Middle frontal gyrus (tissue), 1 donor: Measurements from ENCODE around the gene LAMA4.

Experiments
- DNase-seq: peaks from one replicate; pipeline ENCODE4 v3.0.0-alpha.2; 2015; ENCODE audit warnings: low spot score; ENCODE audit errors: extremely low spot score

Gene LAMA4

DNA sequence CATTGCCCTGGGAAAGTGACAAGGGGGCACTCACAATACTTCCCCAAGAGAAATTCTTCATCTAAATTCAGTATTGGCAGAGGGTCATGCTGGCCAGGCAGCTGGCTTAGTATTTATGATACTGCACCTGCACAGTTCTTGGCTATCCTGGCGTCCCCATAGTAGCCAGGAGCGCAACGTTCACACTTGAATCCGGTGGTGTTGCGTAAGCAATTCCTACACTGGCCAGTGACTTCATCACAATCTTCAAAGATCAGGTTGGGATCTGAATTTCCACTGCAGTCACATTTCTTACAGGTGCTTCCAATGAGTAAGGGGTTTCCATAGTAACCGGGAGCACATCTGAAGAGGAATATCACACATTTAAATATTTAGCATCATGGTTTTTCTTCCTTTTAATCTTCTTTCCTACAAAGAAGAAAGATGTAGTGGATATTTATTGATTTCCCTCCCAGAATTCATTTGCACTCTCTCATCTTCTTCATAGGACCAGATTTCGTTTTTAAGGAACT, 62.8 kb downstream of the LAMA4 start:
- no peak for DNase-seq

GRCh38 chr6:112190164-112190563, 64.2 kb downstream of the LAMA4 start:
- no peak for DNase-seq

- no peak for DNase-seq
Measured at GRCh38 chr6:112189494-112189893, 64.9 kb downstream of the LAMA4 start.

GRCh38 chr6:112188906-112189305, 65.5 kb downstream of the LAMA4 start:
- DNase-seq: no peak

DNA sequence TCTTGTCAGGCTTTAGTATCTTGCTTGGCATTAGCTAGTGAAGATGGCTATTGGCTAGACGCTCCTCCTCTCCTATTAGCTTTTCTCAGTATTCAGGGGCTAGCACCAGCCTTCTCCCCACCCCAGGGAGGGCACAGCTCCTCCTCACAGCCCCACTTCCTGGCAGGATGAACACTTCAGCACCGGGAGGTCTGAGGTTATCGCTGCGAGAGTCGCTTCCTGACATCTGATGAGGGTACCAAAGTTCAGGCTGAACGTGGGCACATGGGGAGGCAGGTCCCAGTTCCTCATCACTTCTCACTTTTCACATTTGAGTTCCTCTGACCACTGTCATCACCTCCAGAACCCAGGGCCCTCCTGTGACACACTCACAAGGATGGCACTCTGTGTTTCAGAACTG, 66.6 kb downstream of the LAMA4 start:
- DNase-seq: no peak

DNA sequence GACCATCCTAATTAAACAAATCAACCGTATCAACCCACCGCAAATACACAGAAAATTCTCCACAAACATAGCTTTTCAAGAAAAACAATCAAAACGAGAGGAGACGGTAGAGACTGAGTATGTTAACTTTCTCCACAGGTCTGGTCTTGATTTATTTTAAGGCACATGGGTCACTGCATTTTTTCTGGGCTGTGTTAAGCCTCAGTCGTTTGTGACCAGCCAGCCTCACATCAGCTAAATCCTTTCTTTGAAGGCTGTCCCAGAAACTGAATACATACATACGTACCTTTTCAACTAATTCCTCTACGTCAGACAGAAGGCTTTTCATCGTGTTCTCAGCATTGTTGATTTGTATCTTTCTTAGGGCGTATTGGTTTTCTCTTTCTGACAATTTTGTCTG, 69.4 kb downstream of the LAMA4 start:
- no peak for DNase-seq

- no peak for DNase-seq
Measured at GRCh38 chr6:112183271-112183671, 71.1 kb downstream of the LAMA4 start.

DNA sequence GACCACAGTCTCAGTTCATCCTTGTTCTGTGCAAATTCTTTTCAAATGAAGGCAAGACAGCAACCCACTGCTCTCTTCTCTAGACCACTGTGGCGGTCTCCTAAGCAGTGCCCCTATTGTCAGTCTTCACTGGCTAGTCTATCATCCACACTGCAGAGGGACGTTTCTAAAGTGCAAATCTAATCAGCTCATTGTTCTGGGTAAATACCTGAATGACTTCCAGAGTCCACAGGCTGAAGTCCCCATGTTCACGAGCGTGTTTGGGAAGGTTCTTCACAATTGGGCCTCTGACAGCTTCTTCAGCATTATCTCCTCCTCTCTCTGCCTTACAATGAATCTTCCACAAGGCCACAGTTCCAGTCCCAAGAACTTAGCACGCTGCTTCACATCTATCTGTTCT, 73.2 kb downstream of the LAMA4 start:
- DNase-seq: no peak

GRCh38 chr6:112180095-112180820, 74.1 kb downstream of the LAMA4 start:
- DNase-seq: peak; percentile 24

GRCh38 chr6:112179631-112180030, 74.7 kb downstream of the LAMA4 start:
- no peak for DNase-seq

- DNase-seq: no peak
Measured at GRCh38 chr6:112178846-112179245, 75.5 kb downstream of the LAMA4 start.

- no peak for DNase-seq
Measured at GRCh38 chr6:112177092-112177491, 77.3 kb downstream of the LAMA4 start.

- DNase-seq: no peak
Measured at GRCh38 chr6:112176175-112176574, 78.2 kb downstream of the LAMA4 start.

DNA sequence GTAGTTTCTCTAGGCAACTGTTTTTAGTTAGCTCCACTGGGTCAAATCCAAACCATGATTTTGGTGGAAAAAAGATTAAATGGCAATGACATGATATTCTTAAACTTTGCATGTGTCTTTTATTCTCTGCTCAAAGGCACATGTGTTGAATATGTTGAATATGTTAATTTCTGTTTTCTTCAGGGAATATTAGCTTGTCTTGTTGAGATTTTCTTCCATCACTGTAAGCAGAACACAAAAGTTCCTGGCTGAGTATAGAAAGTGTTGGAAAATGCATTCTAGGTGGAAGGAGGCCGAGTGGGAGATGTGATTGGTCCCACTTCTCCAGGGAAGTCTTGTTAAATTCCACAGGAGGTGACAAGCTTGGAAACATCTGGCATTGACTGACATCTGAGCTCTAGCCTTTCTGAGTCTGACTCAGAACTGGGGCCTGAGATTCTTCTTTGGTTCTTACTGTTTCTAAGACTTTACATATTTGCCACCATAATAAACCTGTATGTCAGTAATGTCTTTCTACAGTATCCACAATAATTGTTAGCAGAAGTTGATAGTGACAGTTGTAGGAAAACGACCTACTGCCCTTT, 81.1 kb downstream of the LAMA4 start:
- no peak for DNase-seq

GRCh38 chr6:112172540-112172939, 81.8 kb downstream of the LAMA4 start:
- no peak for DNase-seq

DNA sequence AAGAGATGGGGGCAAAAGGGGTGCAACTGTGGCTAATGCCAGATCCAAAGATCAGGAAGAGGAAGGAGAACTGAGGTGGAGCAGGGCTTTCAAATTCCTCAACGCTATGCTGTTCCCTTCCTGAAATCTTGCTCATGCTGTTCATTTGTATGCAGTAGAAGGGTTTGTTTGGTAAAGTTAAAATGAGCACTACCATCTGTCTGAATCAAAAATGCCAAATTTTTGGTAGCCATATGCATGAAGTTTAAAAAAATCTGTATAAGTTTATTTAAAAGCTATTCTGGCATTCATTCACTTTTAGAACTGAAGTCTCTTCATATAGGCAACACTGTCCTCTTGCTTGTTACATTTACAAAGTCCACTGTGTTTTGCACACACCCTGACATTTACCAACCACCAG, 84.8 kb downstream of the LAMA4 start:
- DNase-seq: no peak

- DNase-seq: no peak
Measured at GRCh38 chr6:112163295-112164257, 90.8 kb downstream of the LAMA4 start.

DNA sequence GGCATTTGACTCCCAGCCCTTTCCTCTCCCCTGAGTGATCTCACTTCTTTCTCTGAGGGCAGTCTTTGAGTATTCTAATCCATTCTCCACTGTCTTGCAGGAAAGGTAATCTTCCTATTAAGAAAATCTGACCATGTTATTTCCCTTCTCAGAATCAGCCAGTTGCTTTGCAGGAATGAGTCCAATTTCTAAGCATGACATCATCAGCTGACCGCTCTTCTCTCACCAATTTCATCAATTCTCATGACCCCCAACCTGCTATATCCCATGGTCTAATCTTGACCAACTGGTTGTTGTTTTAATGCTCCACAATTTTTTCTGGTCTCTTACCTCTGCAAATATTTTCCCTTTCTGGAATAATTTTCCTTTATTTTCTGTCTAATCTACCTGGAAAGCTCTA, 93.6 kb downstream of the LAMA4 start:
- no peak for DNase-seq

- DNase-seq: no peak
Measured at GRCh38 chr6:112156668-112157067, 97.7 kb downstream of the LAMA4 start.

DNA sequence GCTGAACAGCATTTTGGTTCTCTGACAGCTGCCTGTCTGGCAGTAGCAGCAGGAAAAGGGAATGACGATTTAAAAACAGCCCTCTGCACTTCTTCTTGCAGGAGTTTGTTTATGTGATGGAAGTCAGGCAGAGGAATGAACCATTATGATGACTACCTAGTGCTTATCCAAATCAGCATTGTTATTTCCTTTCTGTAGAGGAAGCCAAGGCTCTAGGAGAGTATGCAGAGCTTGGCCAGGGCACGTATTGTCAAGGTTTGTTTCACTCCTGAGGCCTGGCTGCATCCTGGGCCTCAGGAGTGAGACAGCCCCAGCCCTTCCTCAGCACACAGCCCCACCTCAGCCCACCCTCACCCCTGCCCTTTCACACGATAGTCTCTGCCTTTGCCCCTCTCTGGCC, 98.5 kb downstream of the LAMA4 start:
- DNase-seq: no peak

GRCh38 chr6:112154711-112155110, 99.7 kb downstream of the LAMA4 start:
- DNase-seq: no peak
